ENCODE measurements around the gene P2RX5.

P2RX5 gene

DNA sequence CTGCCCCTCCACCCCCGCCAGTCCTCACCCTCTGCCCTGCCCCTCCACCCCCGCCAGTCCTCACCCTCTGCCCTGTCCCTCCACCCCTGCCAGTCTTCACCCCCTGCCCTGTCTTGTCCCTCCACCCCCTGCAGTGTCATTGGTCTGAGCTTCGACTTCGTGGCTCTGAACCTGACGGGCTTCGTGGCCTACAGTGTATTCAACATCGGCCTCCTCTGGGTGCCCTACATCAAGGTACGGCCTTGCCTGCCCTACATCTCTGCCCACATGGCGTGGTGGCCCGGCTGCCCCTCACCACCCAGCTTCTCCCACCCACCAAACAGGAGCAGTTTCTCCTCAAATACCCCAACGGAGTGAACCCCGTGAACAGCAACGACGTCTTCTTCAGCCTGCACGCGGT lies 39.6 kb downstream of the P2RX5 start:
- DNase-seq = no peak

- no peak for DNase-seq
Observed at GRCh38 chr17:3655766-3656165, 40.2 kb downstream of the P2RX5 start.

DNA sequence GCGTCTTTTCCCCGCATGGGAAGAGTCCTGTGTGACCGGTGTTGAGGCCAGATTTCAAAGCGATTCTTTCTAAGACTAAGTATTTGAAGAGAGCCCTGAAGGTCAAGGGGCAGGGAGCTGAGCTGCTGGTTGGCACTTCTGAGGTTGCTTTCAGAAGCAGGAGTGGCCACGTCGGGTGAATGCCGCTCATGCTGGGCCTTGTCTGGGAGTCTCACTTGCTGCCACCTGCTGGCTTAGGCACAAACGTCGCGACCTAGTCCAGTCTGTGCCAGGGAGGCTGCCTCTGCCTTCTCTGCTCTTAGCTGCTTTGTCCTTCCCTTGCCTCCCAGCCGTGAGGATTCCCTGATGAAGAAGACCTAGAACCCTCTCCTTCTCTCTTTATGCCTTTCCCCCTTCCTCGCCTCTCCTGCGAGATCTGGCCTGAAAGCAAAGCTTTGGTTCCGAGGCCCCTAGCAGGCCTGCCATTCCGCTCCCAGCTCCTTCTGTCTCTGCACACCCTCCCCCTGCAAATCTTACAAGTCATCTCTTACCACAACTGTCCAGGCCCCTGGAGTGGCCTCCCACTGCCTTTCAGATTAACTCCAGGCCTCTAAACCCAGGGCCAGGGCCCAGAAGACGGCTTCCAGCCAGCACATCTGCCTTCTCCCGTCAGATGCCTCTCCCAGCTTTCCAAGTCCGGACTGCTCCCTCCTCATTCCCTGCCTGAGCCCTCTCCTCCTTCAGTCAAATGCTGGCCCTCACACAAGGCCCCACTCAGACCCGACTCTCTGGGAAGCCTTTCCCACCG lies 48.0 kb downstream of the P2RX5 start:
- DNase-seq = peak; percentile 55

DNA sequence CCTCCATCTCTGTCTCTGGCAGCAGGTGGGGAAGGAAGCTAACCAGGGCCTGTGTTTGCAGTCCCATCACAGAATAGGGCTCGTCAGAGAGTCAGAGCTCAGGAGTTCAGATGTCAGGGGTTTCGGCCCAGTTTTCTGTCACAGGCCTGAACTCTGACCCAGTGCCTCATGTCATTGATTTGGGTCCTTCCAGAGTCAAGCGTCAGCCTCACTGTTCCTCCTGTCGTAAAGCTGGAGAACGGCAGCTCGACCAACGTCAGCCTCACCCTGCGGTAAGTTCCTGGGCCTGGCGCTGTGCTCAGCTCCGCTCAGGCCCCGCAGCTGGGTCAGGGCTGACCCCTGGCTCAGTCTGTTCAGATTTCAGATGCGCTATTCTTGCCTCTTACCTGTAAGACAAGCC lies 48.7 kb downstream of the P2RX5 start:
- DNase-seq = no peak

DNA sequence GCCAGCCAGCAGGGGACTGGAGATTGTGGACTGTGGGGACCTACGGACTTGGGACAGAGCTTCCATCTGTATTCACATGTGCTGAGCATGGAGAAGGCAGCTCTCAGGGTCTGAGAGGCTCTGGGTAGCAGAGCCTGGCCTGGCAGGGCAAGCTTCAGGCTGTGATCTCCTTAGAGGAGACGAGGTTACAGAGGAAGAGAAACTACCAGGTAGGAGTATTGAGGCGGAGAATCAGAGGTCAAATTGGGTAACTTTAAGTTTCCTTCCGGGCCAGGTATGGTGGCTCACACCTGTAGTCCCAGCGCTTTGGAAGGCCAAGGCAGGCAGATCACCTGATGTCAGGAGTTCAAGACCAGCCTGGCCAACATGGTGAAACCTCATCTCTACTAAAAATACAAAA lies 50.6 kb downstream of the P2RX5 start:
- no peak for DNase-seq

DNA sequence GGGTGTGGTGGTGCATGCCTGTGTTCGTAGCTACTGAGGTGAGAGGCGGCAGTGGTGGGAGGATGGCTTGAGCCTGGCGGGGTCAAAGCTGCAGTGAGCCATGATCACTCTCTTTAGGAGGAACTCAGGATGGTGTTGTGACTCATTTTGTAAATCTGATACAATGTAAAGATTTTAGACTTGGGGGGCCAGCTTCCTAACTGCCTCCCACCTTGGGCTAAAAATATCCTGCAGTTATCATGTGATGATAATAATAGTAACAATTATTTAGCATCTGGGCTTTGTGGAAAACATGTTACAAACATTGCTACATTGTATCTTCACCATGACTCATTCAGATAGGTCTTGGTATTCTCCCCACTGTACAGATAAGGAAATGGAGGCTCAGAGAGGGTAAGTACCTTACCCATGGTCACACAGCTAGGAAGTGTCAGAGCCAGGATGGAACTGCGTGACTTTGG lies 52.0 kb downstream of the P2RX5 start:
- peak; percentile 21 for DNase-seq

DNA sequence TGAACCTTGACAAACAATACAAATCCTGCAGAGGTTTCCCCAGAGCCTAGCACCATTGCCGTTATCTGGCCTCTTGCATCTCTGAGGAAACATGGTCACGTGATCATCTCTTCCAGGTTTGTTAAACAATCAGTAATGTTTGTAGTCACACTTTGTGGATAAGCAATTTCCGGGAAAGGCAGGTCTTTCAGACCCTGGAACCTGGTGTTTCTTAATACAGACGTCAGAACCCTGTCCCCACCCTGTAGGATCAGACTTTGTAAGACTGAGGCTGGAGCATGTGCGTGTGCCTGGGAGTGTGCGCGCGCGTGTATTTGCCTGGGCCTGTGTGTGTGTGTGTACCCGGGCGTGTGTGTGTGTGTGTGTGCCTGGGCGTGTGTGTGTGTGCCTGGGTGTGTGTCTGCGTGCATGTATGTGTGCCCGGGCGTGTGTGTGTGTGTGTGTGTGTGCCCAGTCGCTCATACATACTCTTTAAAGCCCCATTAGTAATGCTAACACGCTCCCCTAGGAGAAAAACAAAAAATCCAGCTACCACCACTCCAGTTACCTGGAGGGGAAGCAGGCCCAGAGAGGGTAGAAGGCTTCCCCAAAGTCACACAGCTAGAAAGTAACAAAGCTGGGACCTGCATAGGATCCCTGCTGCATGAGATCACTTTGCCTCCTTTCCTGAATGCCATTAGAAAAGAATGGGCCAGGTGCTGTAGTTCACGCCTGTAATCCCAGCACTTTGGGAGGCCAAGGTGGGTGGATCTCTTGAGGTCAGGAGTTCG lies 54.1 kb downstream of the P2RX5 start:
- no peak for DNase-seq

GRCh38 chr17:3641014-3641413 lies 54.9 kb downstream of the P2RX5 start:
- DNase-seq = no peak

DNA sequence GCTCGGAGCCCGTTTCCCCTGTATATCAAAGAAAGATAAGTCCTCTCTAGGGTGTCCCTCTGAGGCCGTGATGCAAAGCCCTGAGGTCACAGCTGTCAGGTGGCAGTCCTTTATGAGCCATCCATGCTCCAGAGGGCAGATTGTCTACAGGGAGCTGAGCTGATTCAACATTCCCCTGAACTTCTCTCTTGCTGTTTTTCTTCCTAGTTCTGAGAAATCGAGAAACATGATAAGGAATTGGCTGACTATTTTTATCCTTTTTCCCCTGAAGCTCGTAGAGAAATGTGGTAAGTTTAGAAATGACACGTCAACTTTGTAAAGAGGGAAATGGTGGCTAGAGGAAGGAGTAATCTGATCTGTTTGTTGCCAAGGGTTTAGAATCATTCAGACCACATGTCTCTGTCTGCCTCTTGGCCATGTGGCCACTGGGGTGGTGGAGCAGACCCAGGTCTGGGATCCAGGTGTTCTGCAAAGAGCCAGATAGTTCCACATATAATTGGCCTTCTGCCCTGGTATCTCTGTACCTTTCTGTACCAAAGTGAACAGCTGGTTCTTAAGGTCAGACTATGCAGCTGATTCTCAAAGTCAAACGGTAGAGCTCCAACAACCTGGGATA lies 55.9 kb downstream of the P2RX5 start:
- peak; percentile 53 for DNase-seq

DNA sequence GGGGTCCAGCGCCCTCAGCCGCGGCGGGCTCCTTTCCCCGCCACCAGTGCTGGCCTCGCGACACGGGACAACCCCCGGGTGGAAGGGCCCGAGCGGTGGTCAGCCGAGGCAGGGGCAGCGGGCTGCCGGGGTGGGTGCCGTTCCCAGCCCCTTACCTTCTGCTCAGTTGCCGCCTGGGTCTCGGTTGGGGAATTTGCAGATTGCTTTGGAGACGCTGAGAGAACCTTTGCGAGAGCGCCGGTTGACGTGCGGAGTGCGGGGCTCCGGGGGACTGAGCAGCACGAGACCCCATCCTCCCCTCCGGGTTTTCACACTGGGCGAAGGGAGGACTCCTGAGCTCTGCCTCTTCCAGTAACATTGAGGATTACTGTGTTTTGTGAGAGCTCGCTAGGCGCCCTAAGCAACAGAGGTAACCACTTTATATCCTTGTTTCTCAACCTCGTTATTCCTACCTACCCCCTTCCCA lies 59.0 kb downstream of the P2RX5 start:
- DNase-seq = peak; percentile 11

GRCh38 chr17:3636154-3636907 lies 59.6 kb downstream of the P2RX5 start, which contains the start of the genes CTNS and SHPK:
Gene CTNS (plus strand): TSS chr17:3636760. CDS start chr17:3640207, 3,447 bp downstream.
Gene SHPK (minus strand): TSS chr17:3636250. CDS start chr17:3636219, 31 bp downstream.
- DNase-seq = peak; percentile 95

GRCh38 chr17:3635474-3636153 lies 60.3 kb downstream of the P2RX5 start:
- DNase-seq = no peak

GRCh38 chr17:3632287-3632686 lies 63.7 kb downstream of the P2RX5 start:
- no peak for DNase-seq

DNA sequence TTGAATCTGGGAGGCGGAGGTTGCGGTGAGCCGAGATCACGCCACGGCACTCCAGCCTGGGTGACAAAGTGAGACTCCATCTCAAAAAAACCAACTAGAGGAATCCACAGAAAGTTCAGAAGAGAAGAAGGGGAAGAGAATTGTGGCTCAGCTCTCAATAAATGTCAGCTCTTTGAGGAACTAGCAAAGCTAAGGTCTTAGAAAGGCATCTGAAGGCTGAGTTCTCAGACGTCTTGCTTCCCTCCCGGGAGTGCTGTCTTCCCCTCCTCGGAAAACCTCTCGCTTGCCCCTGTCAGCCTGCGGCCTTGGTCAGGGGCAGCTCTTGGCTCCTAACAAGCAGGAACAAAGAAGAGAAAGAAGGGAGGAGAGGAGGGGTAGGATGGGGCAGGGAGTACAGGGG lies 65.2 kb downstream of the P2RX5 start:
- DNase-seq = no peak

GRCh38 chr17:3627769-3628167 lies 68.2 kb downstream of the P2RX5 start:
- no peak for DNase-seq

- DNase-seq = no peak
Observed at GRCh38 chr17:3626831-3627768, 68.9 kb downstream of the P2RX5 start.
